ENCODE data around the gene ZNF140.
A peak's percentile ranks its signal among the peaks of the same experiment; 100 is the strongest.

The ZNF140 gene

GRCh38 chr12:133080368-133081158, at the start of gene ZNF140:
TSS of gene ZNF140 (plus strand) at chr12:133080923. CDS start at chr12:133081321, 398 bp downstream.
- peak; percentile 93 for DNase-seq

- peak; percentile 95 for DNase-seq
Measured at GRCh38 chr12:133037207-133038005, 43.3 kb upstream of the ZNF140 start, which contains the start of gene ZNF84. TSS of gene ZNF84 (plus strand) at chr12:133037509. CDS start at chr12:133041468, 3,959 bp downstream.

- no peak for DNase-seq
Measured at GRCh38 chr12:133038118-133038709, 42.5 kb upstream of the ZNF140 start.

GRCh38 chr12:133046698-133047097, 34.0 kb upstream of the ZNF140 start:
- no peak for DNase-seq

- DNase-seq = no peak
Measured at GRCh38 chr12:133057446-133057845, 23.3 kb upstream of the ZNF140 start.

GRCh38 chr12:133058203-133059113, 22.3 kb upstream of the ZNF140 start:
- DNase-seq = no peak

GRCh38 chr12:133061954-133062353, 18.8 kb upstream of the ZNF140 start:
- no peak for DNase-seq

- no peak for DNase-seq
Measured at GRCh38 chr12:133063556-133063955, 17.2 kb upstream of the ZNF140 start.

GRCh38 chr12:133073836-133074235, 6.9 kb upstream of the ZNF140 start:
- no peak for DNase-seq

GRCh38 chr12:133080026-133080367, 726 bp upstream of the ZNF140 start:
- no peak for DNase-seq

GRCh38 chr12:133081159-133081780, 547 bp downstream of the ZNF140 start:
- DNase-seq = no peak

- no peak for DNase-seq
Measured at GRCh38 chr12:133083345-133083744, 2.6 kb downstream of the ZNF140 start.

GRCh38 chr12:133105620-133106019, 24.9 kb downstream of the ZNF140 start:
- DNase-seq = no peak

GRCh38 chr12:133106253-133106652, 25.5 kb downstream of the ZNF140 start:
- DNase-seq = no peak

- no peak for DNase-seq
Measured at GRCh38 chr12:133107121-133107520, 26.4 kb downstream of the ZNF140 start.

- no peak for DNase-seq
Measured at GRCh38 chr12:133108150-133108549, 27.4 kb downstream of the ZNF140 start.

- DNase-seq = no peak
Measured at GRCh38 chr12:133120385-133121191, 39.9 kb downstream of the ZNF140 start.

- no peak for DNase-seq
Measured at GRCh38 chr12:133124674-133125073, 44.0 kb downstream of the ZNF140 start.

- DNase-seq = no peak
Measured at GRCh38 chr12:133129368-133130037, 48.8 kb downstream of the ZNF140 start.

- peak; percentile 98 for DNase-seq
Measured at GRCh38 chr12:133130038-133130807, 49.5 kb downstream of the ZNF140 start, which contains the start of the genes ZNF10 and ZNF891. TSS of gene ZNF10 (plus strand) at chr12:133130627. CDS start at chr12:133144493, 13,866 bp downstream. TSS of gene ZNF891 (minus strand) at chr12:133130274. CDS start at chr12:133121918, 8,356 bp downstream.

Data from activated T-cell treated with anti-CD3 and anti-CD28 coated beads, Interleukin-2, amount 50 U/mL, for 1 hour (primary cell).